Measurements from ENCODE around the gene IFFO2. TPM values are rescaled to one million over a fixed set of nuclear protein-coding genes. Genes with fewer than 3 reads are reported as not detected.

Gene IFFO2
- total and polyA plus RNA-seq, 10 of the 15 experiments (the other 5 are each of a cell fraction or from before 2014, with no cell fraction given): 1.2 to 18.4 (median 6.7) TPM

GRCh38 chr1:18877282-18877681, 79.2 kb downstream of the IFFO2 start:
- Histone ChIP-seq H3K9me3 (replicated peaks; ENCODE audit: control insufficient read depth, insufficient read depth, low read length) (no peaks in the 10 kb centered on the region), H3K4me1 (ENCODE audit: control insufficient read depth, insufficient read depth, low read length) (no peaks in the 10 kb centered on the region), H4K20me1 (ENCODE audit: control insufficient read depth, insufficient read depth) (no peaks in the 10 kb centered on the region; the same call in 1 of the 2 replicates), H2AFZ (ENCODE audit: control insufficient read depth, low read depth, low read length) (no peak overlapping the region), H3K27ac (ENCODE audit: control insufficient read depth, insufficient read depth) (no peak overlapping the region), H3K36me3 (ENCODE audit: control insufficient read depth in 2 of 2, insufficient read depth in 2 of 2, low read length in 1 of 2) (no peaks in the 10 kb centered on the region), H3K27me3 (replicated peaks in 1 of 2; ENCODE audit: control insufficient read depth in 2 of 2, insufficient read depth in 2 of 2, low read length in 1 of 2) (no peaks in the 10 kb centered on the region), H3K79me2 (ENCODE audit: control insufficient read depth, insufficient read depth, low read length) (no peaks in the 10 kb centered on the region), H3K9ac (ENCODE audit: control insufficient read depth, insufficient read depth, low read length) (no peak overlapping the region), H3K4me3 (no peak overlapping the region), H3K4me2 (ENCODE audit: control insufficient read depth, insufficient read depth) (no peak overlapping the region)
- ChIA-PET RAD21 (ENCODE audit: unreplicated experiment) (no interaction called here), SMC1A (ENCODE audit: uncharacterized antibody, unreplicated experiment) (no interaction called here), POLR2A (no interaction called here), CTCF (no interaction called here)
- in situ Hi-C loops (cut with MboI): no loop called here
- FAIRE-seq (no peak), ATAC-seq (no peak), DNase-seq (ENCODE audit: low read depth, low spot score) (no peak)
- 89% methylated on average over 23 of the region's 35 CpGs for WGBS (ENCODE audit: insufficient coverage, insufficient replicate concordance, low lambda C conversion rate, missing lambda C conversion rate)
- BruUV-seq (replicated peaks): no TSS peak
- TF ChIP-seq POLR2AphosphoS2 (IDR thresholded peaks at IDR 0.05; ENCODE audit: low read depth, low read length) (no peak), ASH2L (IDR thresholded peaks at IDR 0.05; ENCODE audit: borderline replicate concordance, low read depth) (no peak), SP1 (IDR thresholded peaks at IDR 0.05; ENCODE audit: low read depth, low read length) (no peak), NFYA (IDR thresholded peaks at IDR 0.05; ENCODE audit: borderline replicate concordance, low read depth, low read length) (no peak), GATAD2B (conservative IDR thresholded peaks at IDR 0.05; ENCODE audit: low read depth) (no peak), SREBF1 (IDR thresholded peaks at IDR 0.05; ENCODE audit: low read length) (no peak), ATF7 (IDR thresholded peaks at IDR 0.05; ENCODE audit: low read depth) (no peak), KLF5 (IDR thresholded peaks at IDR 0.05; ENCODE audit: partially characterized antibody) (no peak), POU2F2 (IDR thresholded peaks at IDR 0.05; ENCODE audit: borderline replicate concordance, low read depth, low read length) (no peak), ZBTB11 (CRISPR knock-in tag; IDR thresholded peaks at IDR 0.05) (no peak), ETV6 (conservative IDR thresholded peaks at IDR 0.05 in 1 of 2, IDR thresholded peaks at IDR 0.05 in 1 of 2; ENCODE audit: borderline replicate concordance in 1 of 2, low read depth in 1 of 2) (no peak), CBFB (IDR thresholded peaks at IDR 0.05; ENCODE audit: low read depth) (no peak), ESRRA (IDR thresholded peaks at IDR 0.05; ENCODE audit: low read length) (no peak)
- TF ChIP-seq, protein P1, sequence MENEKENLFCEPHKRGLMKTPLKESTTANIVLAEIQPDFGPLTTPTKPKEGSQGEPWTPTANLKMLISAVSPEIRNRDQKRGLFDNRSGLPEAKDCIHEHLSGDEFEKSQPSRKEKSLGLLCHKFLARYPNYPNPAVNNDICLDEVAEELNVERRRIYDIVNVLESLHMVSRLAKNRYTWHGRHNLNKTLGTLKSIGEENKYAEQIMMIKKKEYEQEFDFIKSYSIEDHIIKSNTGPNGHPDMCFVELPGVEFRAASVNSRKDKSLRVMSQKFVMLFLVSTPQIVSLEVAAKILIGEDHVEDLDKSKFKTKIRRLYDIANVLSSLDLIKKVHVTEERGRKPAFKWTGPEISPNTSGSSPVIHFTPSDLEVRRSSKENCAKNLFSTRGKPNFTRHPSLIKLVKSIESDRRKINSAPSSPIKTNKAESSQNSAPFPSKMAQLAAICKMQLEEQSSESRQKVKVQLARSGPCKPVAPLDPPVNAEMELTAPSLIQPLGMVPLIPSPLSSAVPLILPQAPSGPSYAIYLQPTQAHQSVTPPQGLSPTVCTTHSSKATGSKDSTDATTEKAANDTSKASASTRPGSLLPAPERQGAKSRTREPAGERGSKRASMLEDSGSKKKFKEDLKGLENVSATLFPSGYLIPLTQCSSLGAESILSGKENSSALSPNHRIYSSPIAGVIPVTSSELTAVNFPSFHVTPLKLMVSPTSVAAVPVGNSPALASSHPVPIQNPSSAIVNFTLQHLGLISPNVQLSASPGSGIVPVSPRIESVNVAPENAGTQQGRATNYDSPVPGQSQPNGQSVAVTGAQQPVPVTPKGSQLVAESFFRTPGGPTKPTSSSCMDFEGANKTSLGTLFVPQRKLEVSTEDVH (IDR thresholded peaks at IDR 0.05; ENCODE audit: low read depth, partially characterized antibody): no peak
- intact Hi-C loops (cut with micrococcal nuclease; ENCODE audit: unreplicated experiment): loop anchor here (5.0 kb wide), 1 partner anchor 280 kb away; no protein-coding TSS in a partner anchor

Data from GM12878 (cell line).